Stimulated activated CD8-positive, alpha-beta memory T cell treated with anti-CD3 and anti-CD28 coated beads, Interleukin-12 subunit alpha, Interleukin-12 subunit beta, amount 100 ng/mL, for 24 hours (primary cell): ENCODE data around the gene HOXD11.
A peak's percentile ranks its signal among the peaks of the same experiment; 100 is the strongest.

Experiments used
- DNase-seq: peaks from one replicate; pipeline ENCODE4 v3.0.0-alpha.2; 2020; ENCODE audit errors: extremely low read depth

Gene HOXD11

GRCh38 chr2:176131848-176132158 lies 24.7 kb downstream of the HOXD11 start:
- no peak for DNase-seq

DNA sequence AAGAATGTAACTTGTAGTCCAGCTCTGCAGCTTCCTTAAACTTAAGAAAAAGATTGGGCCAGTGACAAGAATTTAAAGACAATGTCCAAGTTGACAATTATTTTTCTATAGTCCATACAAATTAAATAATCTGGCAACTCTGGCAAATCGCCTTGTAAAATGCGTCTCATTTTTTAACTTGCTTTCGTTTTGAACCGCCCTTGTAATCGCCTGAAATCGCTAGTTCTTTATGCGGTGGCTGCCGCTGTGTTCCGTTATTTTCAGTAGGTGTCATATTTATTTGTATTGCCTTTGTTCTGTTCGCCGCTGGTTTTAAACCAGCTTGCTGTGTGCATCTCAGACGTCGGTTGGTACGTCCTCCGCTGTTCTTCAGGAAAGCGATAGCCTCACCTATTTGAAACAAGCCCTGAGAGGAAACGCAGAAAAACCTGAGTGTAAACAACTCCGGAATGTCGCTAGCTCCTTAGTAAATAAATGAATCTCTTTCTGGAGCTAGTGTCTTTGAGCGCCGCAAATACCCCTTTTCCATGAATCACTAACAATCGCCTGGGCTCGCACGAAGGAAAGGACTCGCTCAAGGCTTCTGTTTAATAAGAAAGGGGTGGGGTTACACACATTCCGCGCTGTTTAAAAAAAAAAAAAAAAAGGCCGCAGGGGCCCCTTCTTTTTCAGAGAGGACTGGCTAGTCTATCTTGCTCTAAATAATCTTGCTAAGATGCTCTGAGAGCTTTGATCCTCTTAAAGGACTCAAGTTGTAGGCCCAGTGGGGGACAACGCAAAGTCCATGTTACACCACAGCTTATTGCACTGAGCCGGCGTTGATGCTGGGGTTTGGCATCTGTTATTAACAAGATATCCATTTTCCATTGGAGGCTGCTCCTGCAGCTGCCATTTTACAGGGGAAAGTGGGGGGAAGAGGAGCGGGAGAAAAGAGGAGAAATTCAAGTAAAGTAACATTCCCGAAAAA lies 25.4 kb downstream of the HOXD11 start:
- no peak for DNase-seq

DNA sequence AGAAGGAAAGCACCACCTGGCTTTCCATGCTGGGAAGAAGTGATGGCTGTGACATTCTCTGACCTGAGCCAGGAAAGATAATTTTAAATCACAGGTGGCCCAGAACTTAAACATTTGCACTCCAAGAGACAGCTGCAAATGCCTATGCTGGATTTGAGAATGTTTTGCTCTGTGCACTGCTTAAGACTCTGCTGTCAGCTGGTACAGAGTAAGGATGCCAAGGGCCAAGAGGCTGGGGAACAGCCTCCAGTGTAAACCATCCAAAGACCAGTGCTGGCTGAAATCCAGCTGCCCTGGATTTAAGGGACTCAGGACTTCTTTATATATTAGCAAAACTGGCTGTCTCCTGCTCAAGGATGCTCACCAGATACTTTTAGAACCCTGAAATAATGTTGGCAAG lies 26.3 kb downstream of the HOXD11 start:
- DNase-seq = no peak

DNA sequence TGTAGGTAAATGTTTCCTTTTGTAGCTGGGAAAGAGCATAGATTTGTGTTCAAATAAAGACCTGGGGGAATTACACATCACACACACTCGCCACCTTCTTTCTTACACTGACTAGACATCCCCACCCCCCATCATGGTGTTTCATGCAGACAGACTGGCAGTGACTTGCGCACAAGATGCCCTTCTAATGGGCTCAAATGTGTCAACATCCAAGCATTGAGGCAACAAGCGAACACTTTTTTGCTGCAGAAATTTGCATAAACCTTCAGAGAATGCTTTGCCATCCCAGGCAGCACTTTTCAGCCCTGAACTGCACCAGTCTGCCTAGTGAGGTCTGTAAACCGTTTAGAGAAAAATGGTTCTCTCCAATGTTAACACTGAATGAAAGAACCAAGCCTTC lies 27.0 kb downstream of the HOXD11 start:
- DNase-seq = no peak

- DNase-seq = no peak
Observed at GRCh38 chr2:176135035-176135440, 28.0 kb downstream of the HOXD11 start.

DNA sequence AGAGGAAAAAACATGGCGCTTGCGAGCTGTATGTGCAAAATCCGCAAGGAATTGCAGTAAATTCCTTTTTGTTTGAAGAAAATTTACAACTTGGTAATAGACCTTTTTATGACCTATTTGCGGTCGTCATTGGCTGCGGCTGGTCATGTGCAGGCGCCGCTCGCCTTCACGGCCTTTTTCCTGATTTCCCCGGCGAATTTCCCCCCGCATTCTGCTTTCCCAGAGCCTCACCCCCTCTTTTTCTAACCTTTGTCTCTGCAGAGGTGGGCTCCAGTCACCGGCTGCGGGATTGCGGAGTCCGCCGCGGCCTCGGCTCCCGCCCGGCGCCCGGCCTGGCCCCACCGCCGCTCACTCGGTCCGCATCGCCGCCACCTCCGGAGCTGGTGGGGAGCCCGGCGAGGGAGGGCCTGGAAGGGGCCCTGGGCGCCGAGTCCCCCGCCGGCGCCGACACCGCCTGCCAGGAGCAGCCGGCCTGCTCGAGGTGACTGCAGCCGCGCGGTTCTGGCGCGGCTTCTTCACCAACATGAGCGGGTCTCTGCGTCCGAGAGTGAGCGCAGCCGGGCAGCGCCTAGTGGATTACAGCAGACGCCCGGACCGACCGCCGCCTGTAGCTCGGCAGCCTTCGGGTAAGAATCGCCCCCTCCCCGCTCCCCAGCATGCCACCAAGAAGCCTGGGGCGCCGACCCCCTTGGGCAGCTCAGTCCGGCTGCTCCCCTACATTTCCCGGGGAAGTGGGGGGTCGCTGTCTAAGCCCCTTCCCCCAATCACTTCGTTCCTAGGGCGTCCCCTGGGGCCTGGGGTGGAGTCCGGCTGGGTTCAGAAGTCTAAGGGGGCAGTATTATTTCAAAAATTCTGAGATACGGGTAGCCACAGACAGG lies 29.5 kb downstream of the HOXD11 start:
- no peak for DNase-seq

DNA sequence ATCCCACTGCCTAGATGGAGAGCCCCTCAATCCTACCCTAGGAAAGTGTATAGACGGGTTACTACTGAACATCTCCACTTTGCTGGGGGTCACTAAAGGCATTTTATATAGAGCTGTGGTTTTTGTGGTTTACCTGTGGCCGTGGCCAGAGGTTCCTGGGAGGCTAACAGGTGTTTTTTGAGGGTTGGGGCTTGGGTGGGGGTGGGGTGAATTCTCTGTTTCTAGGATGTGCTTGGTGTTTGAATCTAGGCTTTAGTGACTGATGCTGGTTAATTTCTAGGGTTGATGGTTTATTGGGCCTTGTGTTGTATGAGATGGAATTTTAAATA lies 30.1 kb downstream of the HOXD11 start:
- DNase-seq = no peak

DNA sequence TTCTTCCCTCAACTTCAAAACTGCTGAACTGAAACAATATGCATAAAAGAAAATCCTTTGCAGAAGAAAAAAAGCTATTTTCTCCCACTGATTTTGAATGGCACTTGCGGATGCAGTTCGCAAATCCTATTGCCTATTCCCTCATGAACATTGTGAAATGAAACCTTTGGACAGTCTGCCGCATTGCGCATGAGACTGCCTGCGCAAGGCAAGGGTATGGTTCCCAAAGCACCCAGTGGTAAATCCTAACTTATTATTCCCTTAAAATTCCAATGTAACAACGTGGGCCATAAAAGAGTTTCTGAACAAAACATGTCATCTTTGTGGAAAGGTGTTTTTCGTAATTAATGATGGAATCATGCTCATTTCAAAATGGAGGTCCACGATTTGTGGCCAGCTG lies 30.8 kb downstream of the HOXD11 start:
- no peak for DNase-seq

GRCh38 chr2:176138526-176138922 lies 31.4 kb downstream of the HOXD11 start:
- DNase-seq = no peak

DNA sequence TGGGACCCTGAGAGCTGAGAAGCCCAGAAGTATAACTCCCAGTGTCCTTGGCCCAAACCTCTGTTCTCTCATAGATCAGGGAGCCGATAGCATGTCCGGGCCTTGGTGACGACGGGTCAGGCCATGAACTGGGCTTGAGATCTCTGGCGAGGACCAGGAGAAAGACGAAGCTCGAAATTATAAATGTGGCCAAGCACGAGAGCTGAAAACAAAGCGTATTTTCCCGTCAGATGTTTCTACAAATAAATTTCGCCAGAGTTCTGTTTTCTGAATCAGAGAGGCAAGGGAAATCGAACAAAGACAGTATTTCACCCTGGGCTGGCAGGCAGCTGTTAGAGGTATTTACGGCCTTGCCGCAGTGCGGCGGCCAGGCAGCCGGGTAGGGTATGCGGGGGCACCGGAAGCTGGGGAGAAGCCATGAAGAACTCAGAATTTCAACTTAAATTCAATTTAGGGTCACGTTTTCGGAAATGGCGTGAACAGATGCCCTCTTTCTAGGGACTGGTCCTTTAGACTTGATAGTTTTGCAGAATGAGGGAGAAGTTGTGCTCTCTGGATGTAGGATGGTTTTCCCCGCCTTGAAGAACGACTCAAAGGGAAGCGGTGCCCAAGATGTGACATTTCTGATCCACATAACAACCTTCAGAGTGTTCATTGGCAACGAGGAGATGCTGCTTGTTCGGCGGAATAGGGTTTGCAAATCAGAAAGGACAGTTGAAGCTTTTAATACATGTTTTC lies 32.0 kb downstream of the HOXD11 start:
- DNase-seq = no peak

- DNase-seq = no peak
Observed at GRCh38 chr2:176139661-176140512, 32.8 kb downstream of the HOXD11 start.

DNA sequence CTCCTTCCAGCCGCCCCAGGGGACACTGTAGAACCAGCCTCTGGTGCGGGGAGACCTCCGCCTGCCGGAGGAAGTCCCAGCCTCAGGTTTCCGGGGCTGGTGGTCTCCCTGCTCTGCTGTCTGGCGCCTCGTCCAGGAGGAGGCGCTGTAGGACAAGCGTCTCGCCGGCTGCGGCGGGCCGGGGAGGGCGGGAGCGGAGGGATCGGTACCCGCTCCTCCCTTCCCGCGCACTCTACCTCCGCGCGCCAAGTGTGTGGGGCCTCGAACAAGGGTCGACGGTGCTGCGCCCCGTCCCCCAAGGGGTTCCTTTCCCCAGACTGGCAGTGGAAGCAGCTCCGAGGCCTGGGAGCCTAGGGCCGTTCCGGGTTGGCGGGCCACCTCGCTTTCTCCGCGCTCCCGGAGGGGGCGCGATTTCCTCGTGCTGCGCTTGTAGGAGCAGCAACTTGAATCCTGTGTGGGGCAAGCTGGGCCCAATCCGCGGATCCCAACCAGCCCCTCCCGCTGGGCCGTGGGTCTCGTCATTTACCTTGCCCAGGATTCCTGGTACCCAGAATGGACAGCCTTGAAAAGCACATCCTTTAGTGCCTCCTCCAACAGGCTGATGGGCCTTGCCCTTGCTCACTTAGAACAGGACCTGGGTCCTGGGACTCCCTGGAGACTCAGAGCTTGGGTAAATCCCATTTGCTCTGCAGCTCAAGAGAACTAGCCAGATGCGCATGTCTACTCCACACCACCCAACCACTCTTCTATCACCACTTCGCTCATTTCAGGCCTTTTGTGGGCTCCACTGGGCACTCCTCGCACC lies 33.6 kb downstream of the HOXD11 start:
- peak; percentile 40 for DNase-seq

DNA sequence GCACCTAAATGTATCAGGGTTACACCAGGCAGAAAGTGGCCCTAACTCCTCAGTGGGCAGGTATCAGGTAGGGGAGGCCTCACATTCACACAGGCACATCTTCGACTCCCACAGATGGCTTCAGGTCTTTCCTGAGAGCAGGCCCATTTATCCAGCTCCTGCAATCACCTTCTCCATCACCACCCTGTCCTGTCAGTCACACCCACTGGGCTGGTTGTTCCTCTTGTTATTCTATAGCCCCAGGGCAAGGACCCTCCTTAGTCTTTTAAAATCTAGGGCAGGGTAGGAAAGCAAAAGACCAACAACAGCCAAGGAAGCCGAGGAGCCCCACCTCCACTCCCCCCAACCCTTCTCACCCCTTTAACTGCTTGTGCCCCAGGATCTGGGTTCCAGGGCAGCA lies 35.2 kb downstream of the HOXD11 start:
- DNase-seq = no peak

GRCh38 chr2:176145085-176145969 lies 38.2 kb downstream of the HOXD11 start:
- DNase-seq = no peak

DNA sequence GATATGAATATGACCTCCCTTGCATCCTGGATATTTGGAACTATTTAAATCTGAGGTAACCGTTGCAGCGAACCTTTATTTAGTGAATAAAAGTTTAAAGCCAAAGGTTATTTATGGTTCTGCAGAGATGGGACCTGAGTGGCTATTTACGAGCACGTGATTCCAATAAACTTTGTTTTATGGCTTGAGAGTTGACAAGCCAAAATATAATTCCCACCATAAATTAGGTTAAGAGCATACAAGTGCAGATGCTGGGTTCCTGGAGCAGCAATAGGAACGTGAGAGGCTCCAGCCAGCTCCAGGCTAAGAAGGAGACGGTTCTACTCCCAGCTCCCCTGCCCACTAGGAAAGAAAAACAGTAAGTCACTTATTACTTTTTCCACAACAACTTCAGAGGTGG lies 39.0 kb downstream of the HOXD11 start:
- DNase-seq = no peak

GRCh38 chr2:176146645-176147044 lies 39.6 kb downstream of the HOXD11 start:
- DNase-seq = no peak

DNA sequence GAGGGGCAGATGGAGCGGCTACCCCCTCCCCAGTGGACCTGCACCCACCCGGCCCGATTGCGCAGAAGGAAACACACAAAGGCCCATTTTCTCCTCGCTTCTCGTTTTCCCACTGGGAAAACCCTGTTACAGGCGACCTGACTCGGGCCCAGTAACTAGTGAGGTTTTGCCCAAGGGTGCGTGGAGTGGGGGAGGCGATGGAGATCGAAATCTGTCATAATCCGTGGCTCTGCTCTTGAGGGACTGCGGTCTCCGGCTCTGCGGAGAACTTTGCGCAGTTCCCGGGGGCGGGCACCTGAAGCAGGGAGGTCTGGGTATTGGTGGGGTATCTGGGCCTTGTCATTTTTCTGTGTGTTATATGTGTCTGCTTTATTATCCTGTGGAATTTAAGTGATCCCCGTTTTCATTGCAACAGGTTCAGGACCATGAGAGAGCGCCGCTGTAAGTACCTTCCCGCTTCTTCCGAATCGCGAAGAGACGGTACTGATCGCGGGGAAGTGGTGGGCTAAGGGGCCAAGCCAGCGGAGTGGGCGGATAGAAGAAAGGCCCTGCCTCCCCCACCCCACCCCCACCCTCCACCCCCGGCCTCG lies 40.2 kb downstream of the HOXD11 start:
- DNase-seq = no peak

GRCh38 chr2:176147800-176148496 lies 40.9 kb downstream of the HOXD11 start:
- DNase-seq = no peak
